Fibroblast of lung (primary cell): ENCODE data around the gene DEGS2.

ENCODE experiments used
- EZH2 ChIP-seq: IDR thresholded peaks from 2 replicates; pipeline ENCODE4 v1.5.1; 2012; ENCODE audit warnings: low read length, control low read depth, mild to moderate bottlenecking; ENCODE audit errors: missing control alignments
- TF ChIP-seq, protein P1 (sequence below), 2 donors: IDR thresholded peaks in 1 of 2; conservative IDR thresholded peaks in 1 of 2; 1 replicate in 1 of 2; 2 replicates in 1 of 2; pipeline ENCODE4 v1.5.1; 2011 to 2012; ENCODE audit warnings: low read length in 2 of 2, control low read depth in 1 of 2, inconsistent platforms in 1 of 2, low read depth in 1 of 2, mild to moderate bottlenecking in 1 of 2

DNA sequence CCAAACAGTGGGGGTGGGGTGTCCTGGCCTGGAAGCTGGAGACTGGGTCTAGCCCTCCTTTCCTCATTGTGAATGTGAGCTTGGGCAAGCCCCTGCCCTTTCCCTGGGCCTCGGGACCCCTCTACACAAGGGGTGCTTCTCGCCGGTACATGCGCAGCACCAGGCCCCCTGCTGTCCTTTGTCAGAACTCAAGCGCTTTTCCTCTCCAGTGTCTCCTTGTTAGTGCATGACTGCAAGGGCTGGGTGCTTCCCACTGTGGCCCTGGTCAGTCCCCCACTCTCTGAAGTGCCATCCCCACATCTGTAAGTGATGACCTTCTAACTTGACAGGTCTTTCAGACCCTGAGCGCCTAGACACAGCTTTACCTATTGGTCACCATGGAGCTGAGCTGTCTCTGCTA is 44.2 kb downstream of the DEGS2 start:
- TF ChIP-seq, protein P1, sequence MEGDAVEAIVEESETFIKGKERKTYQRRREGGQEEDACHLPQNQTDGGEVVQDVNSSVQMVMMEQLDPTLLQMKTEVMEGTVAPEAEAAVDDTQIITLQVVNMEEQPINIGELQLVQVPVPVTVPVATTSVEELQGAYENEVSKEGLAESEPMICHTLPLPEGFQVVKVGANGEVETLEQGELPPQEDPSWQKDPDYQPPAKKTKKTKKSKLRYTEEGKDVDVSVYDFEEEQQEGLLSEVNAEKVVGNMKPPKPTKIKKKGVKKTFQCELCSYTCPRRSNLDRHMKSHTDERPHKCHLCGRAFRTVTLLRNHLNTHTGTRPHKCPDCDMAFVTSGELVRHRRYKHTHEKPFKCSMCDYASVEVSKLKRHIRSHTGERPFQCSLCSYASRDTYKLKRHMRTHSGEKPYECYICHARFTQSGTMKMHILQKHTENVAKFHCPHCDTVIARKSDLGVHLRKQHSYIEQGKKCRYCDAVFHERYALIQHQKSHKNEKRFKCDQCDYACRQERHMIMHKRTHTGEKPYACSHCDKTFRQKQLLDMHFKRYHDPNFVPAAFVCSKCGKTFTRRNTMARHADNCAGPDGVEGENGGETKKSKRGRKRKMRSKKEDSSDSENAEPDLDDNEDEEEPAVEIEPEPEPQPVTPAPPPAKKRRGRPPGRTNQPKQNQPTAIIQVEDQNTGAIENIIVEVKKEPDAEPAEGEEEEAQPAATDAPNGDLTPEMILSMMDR (conservative IDR thresholded peaks at IDR 0.05 in 1 of 2, IDR thresholded peaks at IDR 0.05 in 1 of 2; ENCODE audit: low read depth in 1 of 2, low read length in 2 of 2): no peak
- TF ChIP-seq EZH2: no peak
